SU-DHL-6 (cell line): ENCODE results near the gene MAML3.

Experiments used
- EZH2phosphoT487 ChIP-seq: fragments of 200-600 bp; sonication (generic), shearing (Covaris generic); conservative IDR thresholded peaks from 2 replicates; pipeline ENCODE4 v1.6.1; 2018; ENCODE audit warnings: mild to moderate bottlenecking, antibody characterized with exemption, low read length, moderate library complexity, mixed read lengths
- TF ChIP-seq, protein P1 (sequence below): fragments of 200-600 bp; sonication (generic); IDR thresholded peaks from one replicate; pipeline ENCODE4 v1.5.1; 2017; ENCODE audit warnings: antibody characterized with exemption, mild to moderate bottlenecking, low read length, moderate library complexity; ENCODE audit not compliant: insufficient read depth, poor library complexity, severe bottlenecking

GRCh38 chr4:139682741-139683151 lies 471.2 kb downstream of the MAML3 start:
- TF ChIP-seq, protein P1, sequence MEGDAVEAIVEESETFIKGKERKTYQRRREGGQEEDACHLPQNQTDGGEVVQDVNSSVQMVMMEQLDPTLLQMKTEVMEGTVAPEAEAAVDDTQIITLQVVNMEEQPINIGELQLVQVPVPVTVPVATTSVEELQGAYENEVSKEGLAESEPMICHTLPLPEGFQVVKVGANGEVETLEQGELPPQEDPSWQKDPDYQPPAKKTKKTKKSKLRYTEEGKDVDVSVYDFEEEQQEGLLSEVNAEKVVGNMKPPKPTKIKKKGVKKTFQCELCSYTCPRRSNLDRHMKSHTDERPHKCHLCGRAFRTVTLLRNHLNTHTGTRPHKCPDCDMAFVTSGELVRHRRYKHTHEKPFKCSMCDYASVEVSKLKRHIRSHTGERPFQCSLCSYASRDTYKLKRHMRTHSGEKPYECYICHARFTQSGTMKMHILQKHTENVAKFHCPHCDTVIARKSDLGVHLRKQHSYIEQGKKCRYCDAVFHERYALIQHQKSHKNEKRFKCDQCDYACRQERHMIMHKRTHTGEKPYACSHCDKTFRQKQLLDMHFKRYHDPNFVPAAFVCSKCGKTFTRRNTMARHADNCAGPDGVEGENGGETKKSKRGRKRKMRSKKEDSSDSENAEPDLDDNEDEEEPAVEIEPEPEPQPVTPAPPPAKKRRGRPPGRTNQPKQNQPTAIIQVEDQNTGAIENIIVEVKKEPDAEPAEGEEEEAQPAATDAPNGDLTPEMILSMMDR = no peak
- no peak for TF ChIP-seq EZH2phosphoT487
